HepG2 (cell line): ENCODE results near the gene TMC2. TPM values are rescaled to one million over a fixed set of nuclear protein-coding genes. Genes with fewer than 3 reads are reported as not detected.

Source experiments
- ATF7-NPFF ChIP-seq: sonication (generic); formaldehyde crosslinking; IDR thresholded peaks from 2 replicates; pipeline ENCODE4 v1.8.1; 2023; ENCODE audit warnings: mild to moderate bottlenecking, low read depth, missing genetic modification reagents, moderate library complexity
- CBX1 ChIP-seq: IDR thresholded peaks from one replicate; pipeline ENCODE4 v1.6.1; 2016; ENCODE audit warnings: antibody characterized with exemption, low read depth
- DR1 ChIP-seq: sonication (generic); formaldehyde crosslinking; IDR thresholded peaks from 2 replicates; pipeline ENCODE4 v1.8.0; 2021; ENCODE audit warnings: mild to moderate bottlenecking, missing genetic modification reagents, inconsistent platforms
- FLYWCH1 ChIP-seq: sonication (generic); formaldehyde crosslinking; IDR thresholded peaks from 2 replicates; pipeline ENCODE4 v1.8.1; 2023; ENCODE audit warnings: mild to moderate bottlenecking, missing genetic modification reagents
- FOXM1 ChIP-seq: sonication (generic); formaldehyde crosslinking; IDR thresholded peaks from 2 replicates; pipeline ENCODE4 v1.5.0; 2020; ENCODE audit warnings: missing genetic modification reagents
- HINFP ChIP-seq: sonication (generic); formaldehyde crosslinking; IDR thresholded peaks from 2 replicates; pipeline ENCODE4 v1.4.0; 2020; ENCODE audit warnings: low read depth, mild to moderate bottlenecking, missing genetic modification reagents
- HNRNPK ChIP-seq: fragments of 200-400 bp; formaldehyde crosslinking; IDR thresholded peaks from 2 replicates; pipeline ENCODE4 v1.6.1; 2018; ENCODE audit warnings: low read length, low read depth, moderate library complexity, mild to moderate bottlenecking; ENCODE audit not compliant: poor library complexity, severe bottlenecking
- JDP2 ChIP-seq: sonication (generic); formaldehyde crosslinking; IDR thresholded peaks from 2 replicates; pipeline ENCODE4 v1.8.1; 2022; ENCODE audit warnings: missing genetic modification reagents, borderline replicate concordance
- MIER2 ChIP-seq: IDR thresholded peaks from 2 replicates; pipeline ENCODE4 v1.6.1; 2016; ENCODE audit warnings: missing biosample characterization, missing genetic modification reagents
- NCOR1 ChIP-seq: fragments of 200-600 bp; sonication (generic); IDR thresholded peaks from 2 replicates; pipeline ENCODE4 v1.7.0; 2017; ENCODE audit warnings: antibody characterized with exemption, low read length, borderline replicate concordance
- NR0B2 ChIP-seq: sonication (generic); formaldehyde crosslinking; IDR thresholded peaks from 2 replicates; pipeline ENCODE4 v1.4.0; 2020; ENCODE audit warnings: mild to moderate bottlenecking, missing genetic modification reagents
- PCBP1 ChIP-seq: fragments of 200-400 bp; formaldehyde crosslinking; IDR thresholded peaks from 2 replicates; pipeline ENCODE4 v1.6.1; 2017; ENCODE audit warnings: mild to moderate bottlenecking, low read depth, low read length, borderline replicate concordance
- SMAD9 ChIP-seq: sonication (generic); formaldehyde crosslinking; IDR thresholded peaks from 2 replicates; pipeline ENCODE4 v1.5.1; 2020; ENCODE audit warnings: mild to moderate bottlenecking, missing genetic modification reagents
- U2AF2 ChIP-seq: fragments of 200-400 bp; formaldehyde crosslinking; IDR thresholded peaks from 2 replicates; pipeline ENCODE4 v1.6.1; 2017; ENCODE audit warnings: low read depth, mild to moderate bottlenecking, low read length
- ZNF17 ChIP-seq: sonication (generic); formaldehyde crosslinking; IDR thresholded peaks from 2 replicates; pipeline ENCODE4 v1.5.0; 2020; ENCODE audit warnings: mild to moderate bottlenecking, missing genetic modification reagents
- ZNF253 ChIP-seq: sonication (generic); formaldehyde crosslinking; IDR thresholded peaks from 2 replicates; pipeline ENCODE4 v1.8.0; 2022; ENCODE audit warnings: mild to moderate bottlenecking, missing genetic modification reagents, borderline replicate concordance
- ZNF546 ChIP-seq: sonication (generic); formaldehyde crosslinking; conservative IDR thresholded peaks from 2 replicates; pipeline ENCODE4 v1.8.1; 2023; ENCODE audit warnings: mild to moderate bottlenecking, missing genetic modification reagents
- ZNF556 ChIP-seq: sonication (generic); formaldehyde crosslinking; IDR thresholded peaks from 2 replicates; pipeline ENCODE4 v1.4.0; 2020; ENCODE audit warnings: mild to moderate bottlenecking, missing genetic modification reagents, borderline replicate concordance
- ZNF713 ChIP-seq: sonication (generic); formaldehyde crosslinking; IDR thresholded peaks from 2 replicates; pipeline ENCODE4 v1.4.0; 2020; ENCODE audit warnings: mild to moderate bottlenecking, missing genetic modification reagents
- ZNF766 ChIP-seq: sonication (generic); formaldehyde crosslinking; IDR thresholded peaks from 2 replicates; pipeline ENCODE4 v1.5.0; 2020; ENCODE audit warnings: missing genetic modification reagents, borderline replicate concordance
- ZNF770 ChIP-seq: sonication (generic); formaldehyde crosslinking; IDR thresholded peaks from 2 replicates; pipeline ENCODE4 v1.5.0; 2020; ENCODE audit warnings: mild to moderate bottlenecking, missing genetic modification reagents
- polyA plus RNA-seq, 8 experiments: library from polyadenylated mRNA; depleted of rRNA in 3 of 8; stranded (reverse) in 7 of 8; unstranded in 1 of 8; fragments of >200 nt; fragmentation: Illumina TruSeq in 4 of 8; extraction: Trizol in 4 of 8; gene quantifications; 2 replicates each; pipeline versions ENCODE4 v1.2.1 to v1.2.3, GENCODE V29; 2011 to 2016; ENCODE audit warnings: low read depth in 4 of 8, missing spikeins in 1 of 8, mixed read lengths in 1 of 8; ENCODE audit not compliant: insufficient read depth in 1 of 8
- total RNA-seq, 5 experiments: library from RNA; depleted of rRNA; stranded (reverse); fragments of >200 nt; fragmentation: Illumina TruSeq; extraction: Trizol; gene quantifications; 2 replicates each; pipeline ENCODE4 v1.2.3, GENCODE V29; 2016; ENCODE audit warnings: low read depth in 1 of 5
- TF ChIP-seq, protein P1 (sequence below): sonication (generic); formaldehyde crosslinking; IDR thresholded peaks from 2 replicates; pipeline ENCODE4 v1.8.0; 2022; ENCODE audit warnings: mild to moderate bottlenecking, missing genetic modification reagents
- TF ChIP-seq, protein P2 (sequence below): sonication (generic); formaldehyde crosslinking; IDR thresholded peaks from 2 replicates; pipeline ENCODE4 v1.8.1; 2023; ENCODE audit warnings: missing genetic modification reagents, inconsistent platforms, borderline replicate concordance

Gene TMC2
- total and polyA plus RNA-seq, 2 of the 13 experiments (the other 11 are each of a cell fraction or from before 2014, with no cell fraction given), result not detected

DNA sequence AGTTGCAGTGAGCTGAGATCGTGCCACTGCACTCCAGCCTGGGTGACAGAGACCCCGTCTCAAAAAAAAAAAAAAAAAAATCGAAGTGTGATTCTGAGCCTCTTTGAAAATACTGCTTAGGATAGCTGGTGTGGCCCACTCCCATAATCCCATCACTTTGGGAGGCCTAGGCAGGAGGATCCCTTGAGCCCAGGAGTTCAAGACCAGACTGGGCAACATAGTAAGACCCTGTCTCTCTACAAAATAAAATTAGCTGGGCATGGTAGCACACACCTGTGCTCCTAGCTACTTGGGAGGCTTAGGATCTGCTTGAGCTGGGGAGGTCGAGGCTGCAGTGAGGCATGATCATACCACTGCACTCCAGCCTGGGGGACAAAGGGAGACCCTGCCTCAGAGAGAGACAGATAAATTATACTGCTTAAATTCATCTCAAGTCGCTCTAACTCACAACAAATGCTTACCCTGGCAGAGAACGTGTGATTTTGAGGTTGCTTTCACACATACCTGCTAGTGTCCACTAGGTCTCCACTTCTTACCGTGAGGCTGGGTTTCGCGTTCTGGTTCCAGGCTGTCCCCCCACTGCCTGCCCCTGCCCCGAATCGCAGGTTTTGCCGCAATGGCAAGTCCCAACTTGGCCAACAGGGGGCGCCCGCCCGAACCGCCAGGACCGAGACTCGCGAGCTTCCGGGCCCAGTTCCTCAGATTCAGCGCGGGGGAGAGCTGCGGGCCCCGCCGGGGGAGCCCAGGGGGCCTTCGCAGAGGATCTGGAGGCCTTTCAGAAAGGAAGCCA, 12.3 kb upstream of the TMC2 start (continued):
- TF ChIP-seq HNRNPK, result no peak
- no peak for TF ChIP-seq ATF7-NPFF (CRISPR knock-in tag)
- 0 out of 2 replicates have a peak, but pooled peaks have one; percentile 48 for TF ChIP-seq PCBP1
- TF ChIP-seq ZNF556 (CRISPR knock-in tag), result peak; percentile 78
- no peak for TF ChIP-seq NR0B2
- TF ChIP-seq ZNF713 (CRISPR knock-in tag), result no peak; the same call in 1 of the 2 replicates
- TF ChIP-seq, protein P1, sequence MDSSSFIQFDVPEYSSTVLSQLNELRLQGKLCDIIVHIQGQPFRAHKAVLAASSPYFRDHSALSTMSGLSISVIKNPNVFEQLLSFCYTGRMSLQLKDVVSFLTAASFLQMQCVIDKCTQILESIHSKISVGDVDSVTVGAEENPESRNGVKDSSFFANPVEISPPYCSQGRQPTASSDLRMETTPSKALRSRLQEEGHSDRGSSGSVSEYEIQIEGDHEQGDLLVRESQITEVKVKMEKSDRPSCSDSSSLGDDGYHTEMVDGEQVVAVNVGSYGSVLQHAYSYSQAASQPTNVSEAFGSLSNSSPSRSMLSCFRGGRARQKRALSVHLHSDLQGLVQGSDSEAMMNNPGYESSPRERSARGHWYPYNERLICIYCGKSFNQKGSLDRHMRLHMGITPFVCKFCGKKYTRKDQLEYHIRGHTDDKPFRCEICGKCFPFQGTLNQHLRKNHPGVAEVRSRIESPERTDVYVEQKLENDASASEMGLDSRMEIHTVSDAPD, result no peak
- no peak for TF ChIP-seq ZNF17 (CRISPR knock-in tag)
- no peak for TF ChIP-seq FLYWCH1 (CRISPR knock-in tag)
- TF ChIP-seq HINFP (CRISPR knock-in tag), result no peak
- no peak for TF ChIP-seq DR1
- no peak for TF ChIP-seq FOXM1
- no peak for TF ChIP-seq U2AF2
- peak; percentile 55 for TF ChIP-seq CBX1
- no peak for TF ChIP-seq SMAD9 (CRISPR knock-in tag)
- TF ChIP-seq MIER2 (CRISPR knock-in tag), result no peak
- no peak for TF ChIP-seq ZNF766
- TF ChIP-seq ZNF546 (CRISPR knock-in tag), result no peak
- no peak for TF ChIP-seq JDP2 (CRISPR knock-in tag)
- no peak for TF ChIP-seq NCOR1
- no peak; the same call in 1 of the 2 replicates for TF ChIP-seq ZNF253 (CRISPR knock-in tag)
- no peak for TF ChIP-seq ZNF770 (CRISPR knock-in tag)
- TF ChIP-seq, protein P2, sequence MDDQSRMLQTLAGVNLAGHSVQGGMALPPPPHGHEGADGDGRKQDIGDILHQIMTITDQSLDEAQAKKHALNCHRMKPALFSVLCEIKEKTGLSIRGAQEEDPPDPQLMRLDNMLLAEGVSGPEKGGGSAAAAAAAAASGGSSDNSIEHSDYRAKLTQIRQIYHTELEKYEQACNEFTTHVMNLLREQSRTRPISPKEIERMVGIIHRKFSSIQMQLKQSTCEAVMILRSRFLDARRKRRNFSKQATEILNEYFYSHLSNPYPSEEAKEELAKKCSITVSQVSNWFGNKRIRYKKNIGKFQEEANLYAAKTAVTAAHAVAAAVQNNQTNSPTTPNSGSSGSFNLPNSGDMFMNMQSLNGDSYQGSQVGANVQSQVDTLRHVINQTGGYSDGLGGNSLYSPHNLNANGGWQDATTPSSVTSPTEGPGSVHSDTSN (CRISPR knock-in tag), result no peak
